ENCODE results near the gene C1orf159.

GRCh38 chr1:1063261-1063944 is 52.5 kb downstream of the C1orf159 start:
- TF ChIP-seq STAT1 (conservative IDR thresholded peaks at IDR 0.05) (no peak), ZNF24 (IDR thresholded peaks at IDR 0.05) (no peak), POLR2AphosphoS5 (IDR thresholded peaks at IDR 0.05; ENCODE audit: low read length) (no peak), TBL1XR1 (IDR thresholded peaks at IDR 0.05; ENCODE audit: low read depth, low read length) (no peak), BCL11A (IDR thresholded peaks at IDR 0.05; ENCODE audit: low read depth, low read length) (no peak), SMC3 (IDR thresholded peaks at IDR 0.05; ENCODE audit: borderline replicate concordance, low read length) (no peak), GABPA (IDR thresholded peaks at IDR 0.05; ENCODE audit: low read depth) (no peak), EP300 (IDR thresholded peaks at IDR 0.05; ENCODE audit: borderline replicate concordance in 1 of 2, control insufficient read depth in 1 of 2, low read depth in 2 of 2, low read length in 2 of 2) (no peak), NFYB (IDR thresholded peaks at IDR 0.05; ENCODE audit: insufficient read depth, low read depth, low read length) (no peak), CREB1 (IDR thresholded peaks at IDR 0.05; ENCODE audit: low read depth) (no peak), CTCF (IDR thresholded peaks at IDR 0.05 in 2 of 3, conservative IDR thresholded peaks at IDR 0.05 in 1 of 3; ENCODE audit: control insufficient read depth in 2 of 3, extremely low read depth in 1 of 3, insufficient read depth in 1 of 3, low read depth in 3 of 3, low read length in 3 of 3) (no peak)

Measured in GM12878 (cell line).